GM12873 (cell line): ENCODE data around the gene UHRF1.

ENCODE experiments used
- TF ChIP-seq, protein P1 (sequence below): IDR thresholded peaks from 2 replicates; pipeline ENCODE4 v1.5.1; 2012; ENCODE audit warnings: low read depth, mild to moderate bottlenecking, moderate library complexity, low read length, control low read depth; ENCODE audit not compliant: insufficient read depth; ENCODE audit errors: missing control alignments

The UHRF1 gene

GRCh38 chr19:5006821-5007220 is 97.5 kb downstream of the UHRF1 start:
- TF ChIP-seq, protein P1, sequence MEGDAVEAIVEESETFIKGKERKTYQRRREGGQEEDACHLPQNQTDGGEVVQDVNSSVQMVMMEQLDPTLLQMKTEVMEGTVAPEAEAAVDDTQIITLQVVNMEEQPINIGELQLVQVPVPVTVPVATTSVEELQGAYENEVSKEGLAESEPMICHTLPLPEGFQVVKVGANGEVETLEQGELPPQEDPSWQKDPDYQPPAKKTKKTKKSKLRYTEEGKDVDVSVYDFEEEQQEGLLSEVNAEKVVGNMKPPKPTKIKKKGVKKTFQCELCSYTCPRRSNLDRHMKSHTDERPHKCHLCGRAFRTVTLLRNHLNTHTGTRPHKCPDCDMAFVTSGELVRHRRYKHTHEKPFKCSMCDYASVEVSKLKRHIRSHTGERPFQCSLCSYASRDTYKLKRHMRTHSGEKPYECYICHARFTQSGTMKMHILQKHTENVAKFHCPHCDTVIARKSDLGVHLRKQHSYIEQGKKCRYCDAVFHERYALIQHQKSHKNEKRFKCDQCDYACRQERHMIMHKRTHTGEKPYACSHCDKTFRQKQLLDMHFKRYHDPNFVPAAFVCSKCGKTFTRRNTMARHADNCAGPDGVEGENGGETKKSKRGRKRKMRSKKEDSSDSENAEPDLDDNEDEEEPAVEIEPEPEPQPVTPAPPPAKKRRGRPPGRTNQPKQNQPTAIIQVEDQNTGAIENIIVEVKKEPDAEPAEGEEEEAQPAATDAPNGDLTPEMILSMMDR = no peak
